Measurements from ENCODE around the gene ABHD2. TPM values are rescaled to one million over a fixed set of nuclear protein-coding genes. Genes with fewer than 3 reads are reported as not detected.

The ABHD2 gene
- polyA plus RNA-seq, 1 experiment = 51.5 TPM

GRCh38 chr15:89148126-89148525 lies 59.9 kb downstream of the ABHD2 start:
- no peak for TF ChIP-seq CTCF (IDR thresholded peaks at IDR 0.05; ENCODE audit: low read depth, low read length)
- Histone ChIP-seq H3K27ac (ENCODE audit: low read depth, low read length) (no peak overlapping the region), H3K4me3 (ENCODE audit: low read depth, low read length) (no peak overlapping the region), H3K27me3 (ENCODE audit: control insufficient read depth, insufficient read depth, low read length) (no peaks in the 10 kb centered on the region), H3K9me3 (ENCODE audit: control insufficient read depth, insufficient read depth, low read length) (no peaks in the 10 kb centered on the region)
- ChIA-PET CTCF (no interaction called here), POLR2A (no interaction called here)
- no peak for DNase-seq (ENCODE audit: low read depth, low spot score)

GRCh38 chr15:89149501-89150101 lies 61.3 kb downstream of the ABHD2 start:
- ChIA-PET POLR2A (no interaction called here), CTCF (interaction anchor here (0.8 to 3.1 kb wide), 7 partner anchors 9 to 96 kb away, joined by 3 to 26 read pairs (median 7); no protein-coding TSS in a partner anchor)
- H3K9me3 ChIP-seq (ENCODE audit: control insufficient read depth, insufficient read depth, low read length) = no peaks in the 10 kb centered on the region
- TF ChIP-seq CTCF (IDR thresholded peaks at IDR 0.05; ENCODE audit: low read depth, low read length) = no peak
- no peaks in the 10 kb centered on the region for H3K27me3 ChIP-seq (ENCODE audit: control insufficient read depth, insufficient read depth, low read length)
- H3K4me3 ChIP-seq (ENCODE audit: low read depth, low read length) = no peak overlapping the region
- no peak overlapping the region for H3K27ac ChIP-seq (ENCODE audit: low read depth, low read length)
- DNase-seq (ENCODE audit: low read depth, low spot score) = no peak

GRCh38 chr15:89150287-89150686 lies 62.0 kb downstream of the ABHD2 start:
- Histone ChIP-seq H3K9me3 (ENCODE audit: control insufficient read depth, insufficient read depth, low read length) (no peaks in the 10 kb centered on the region), H3K4me3 (ENCODE audit: low read depth, low read length) (no peak overlapping the region), H3K27me3 (ENCODE audit: control insufficient read depth, insufficient read depth, low read length) (no peaks in the 10 kb centered on the region), H3K27ac (ENCODE audit: low read depth, low read length) (no peak overlapping the region)
- ChIA-PET POLR2A (no interaction called here), CTCF (interaction anchor here (0.8 to 3.1 kb wide), 7 partner anchors 10 to 97 kb away, joined by 3 to 26 read pairs (median 7); no protein-coding TSS in a partner anchor)
- no peak for TF ChIP-seq CTCF (IDR thresholded peaks at IDR 0.05; ENCODE audit: low read depth, low read length)
- no peak for DNase-seq (ENCODE audit: low read depth, low spot score)

- DNase-seq (ENCODE audit: low read depth, low spot score) = no peak
- Histone ChIP-seq H3K4me3 (ENCODE audit: low read depth, low read length) (no peak overlapping the region), H3K27ac (ENCODE audit: low read depth, low read length) (no peak overlapping the region), H3K9me3 (ENCODE audit: control insufficient read depth, insufficient read depth, low read length) (no peaks in the 10 kb centered on the region), H3K27me3 (ENCODE audit: control insufficient read depth, insufficient read depth, low read length) (no peaks in the 10 kb centered on the region)
- no peak for TF ChIP-seq CTCF (IDR thresholded peaks at IDR 0.05; ENCODE audit: low read depth, low read length)
- ChIA-PET CTCF (interaction anchor here (0.8 to 3.1 kb wide), 6 partner anchors 20 to 246 kb away, joined by 3 to 26 read pairs (median 5); no protein-coding TSS in a partner anchor), POLR2A (no interaction called here)
These were observed 62.8 kb downstream of the ABHD2 start for GRCh38 chr15:89150762-89151664.

- no peak for DNase-seq (ENCODE audit: low read depth, low spot score)
- POLR2A ChIA-PET = no interaction called here
- Histone ChIP-seq H3K27me3 (ENCODE audit: control insufficient read depth, insufficient read depth, low read length) (no peaks in the 10 kb centered on the region), H3K9me3 (ENCODE audit: control insufficient read depth, insufficient read depth, low read length) (no peaks in the 10 kb centered on the region), H3K27ac (ENCODE audit: low read depth, low read length) (no peak overlapping the region), H3K4me3 (ENCODE audit: low read depth, low read length) (no peak overlapping the region)
- CTCF ChIA-PET = interaction anchor here (0.8 to 3.0 kb wide), 2 partner anchors 16 to 97 kb away, joined by 3 to 9 read pairs; no protein-coding TSS in a partner anchor
- TF ChIP-seq CTCF (IDR thresholded peaks at IDR 0.05; ENCODE audit: low read depth, low read length) = no peak
These were observed 66.9 kb downstream of the ABHD2 start for GRCh38 chr15:89155122-89155521.
